SK-N-SH treated with all-trans-retinoic acid at 6 μM for 48 hours (cell line): ENCODE data around the gene BATF3.

ENCODE experiments used
- ARNTL ChIP-seq: fragments of 450-650 bp; formaldehyde crosslinking; IDR thresholded peaks from 2 replicates; pipeline ENCODE4 v1.5.0; 2020; ENCODE audit warnings: low read depth, mild to moderate bottlenecking, moderate library complexity, borderline replicate concordance
- PPARA ChIP-seq: fragments of 250-450 bp; sonication (Bioruptor Pico); IDR thresholded peaks from 2 replicates; pipeline ENCODE4 v1.5.0; 2020; ENCODE audit warnings: mild to moderate bottlenecking, borderline replicate concordance
- RARB ChIP-seq: fragments of 250-450 bp; sonication (Bioruptor Pico); IDR thresholded peaks from 2 replicates; pipeline ENCODE4 v1.8.0; 2021; ENCODE audit warnings: mild to moderate bottlenecking, moderate library complexity
- SNAI2 ChIP-seq: fragments of 250-450 bp; sonication (Bioruptor Pico); IDR thresholded peaks from 2 replicates; pipeline ENCODE4 v1.5.0; 2020; ENCODE audit warnings: mild to moderate bottlenecking, moderate library complexity
- ZC3H10 ChIP-seq: fragments of 250-450 bp; sonication (Bioruptor Pico); IDR thresholded peaks from 2 replicates; pipeline ENCODE4 v1.5.1; 2021; ENCODE audit warnings: mild to moderate bottlenecking, moderate library complexity
- ZNF70 ChIP-seq: fragments of 450-650 bp; formaldehyde crosslinking; IDR thresholded peaks from 2 replicates; pipeline ENCODE4 v1.5.0; 2020; ENCODE audit warnings: mild to moderate bottlenecking, moderate library complexity
- ZNF8 ChIP-seq: fragments of 450-650 bp; formaldehyde crosslinking; IDR thresholded peaks from 2 replicates; pipeline ENCODE4 v1.5.0; 2020; ENCODE audit warnings: mild to moderate bottlenecking, moderate library complexity
- TF ChIP-seq, protein P1 (sequence below): fragments of 250-450 bp; sonication (Bioruptor Pico); IDR thresholded peaks from 2 replicates; pipeline ENCODE4 v1.5.0; 2020; ENCODE audit warnings: mild to moderate bottlenecking, moderate library complexity
- TF ChIP-seq, protein P2 (sequence below): fragments of 250-450 bp; sonication (Bioruptor Pico); IDR thresholded peaks from 2 replicates; pipeline ENCODE4 v1.8.0; 2020; ENCODE audit warnings: mild to moderate bottlenecking, moderate library complexity, borderline replicate concordance

GRCh38 chr1:212666116-212666775 lies 33.4 kb downstream of the BATF3 start:
- TF ChIP-seq ZC3H10 (CRISPR knock-in tag) (no peak), ARNTL (CRISPR knock-in tag) (no peak), ZNF70 (no peak), ZNF8 (CRISPR knock-in tag) (no peak), PPARA (CRISPR knock-in tag) (no peak), RARB (CRISPR knock-in tag) (no peak), SNAI2 (no peak)
- TF ChIP-seq, protein P1, sequence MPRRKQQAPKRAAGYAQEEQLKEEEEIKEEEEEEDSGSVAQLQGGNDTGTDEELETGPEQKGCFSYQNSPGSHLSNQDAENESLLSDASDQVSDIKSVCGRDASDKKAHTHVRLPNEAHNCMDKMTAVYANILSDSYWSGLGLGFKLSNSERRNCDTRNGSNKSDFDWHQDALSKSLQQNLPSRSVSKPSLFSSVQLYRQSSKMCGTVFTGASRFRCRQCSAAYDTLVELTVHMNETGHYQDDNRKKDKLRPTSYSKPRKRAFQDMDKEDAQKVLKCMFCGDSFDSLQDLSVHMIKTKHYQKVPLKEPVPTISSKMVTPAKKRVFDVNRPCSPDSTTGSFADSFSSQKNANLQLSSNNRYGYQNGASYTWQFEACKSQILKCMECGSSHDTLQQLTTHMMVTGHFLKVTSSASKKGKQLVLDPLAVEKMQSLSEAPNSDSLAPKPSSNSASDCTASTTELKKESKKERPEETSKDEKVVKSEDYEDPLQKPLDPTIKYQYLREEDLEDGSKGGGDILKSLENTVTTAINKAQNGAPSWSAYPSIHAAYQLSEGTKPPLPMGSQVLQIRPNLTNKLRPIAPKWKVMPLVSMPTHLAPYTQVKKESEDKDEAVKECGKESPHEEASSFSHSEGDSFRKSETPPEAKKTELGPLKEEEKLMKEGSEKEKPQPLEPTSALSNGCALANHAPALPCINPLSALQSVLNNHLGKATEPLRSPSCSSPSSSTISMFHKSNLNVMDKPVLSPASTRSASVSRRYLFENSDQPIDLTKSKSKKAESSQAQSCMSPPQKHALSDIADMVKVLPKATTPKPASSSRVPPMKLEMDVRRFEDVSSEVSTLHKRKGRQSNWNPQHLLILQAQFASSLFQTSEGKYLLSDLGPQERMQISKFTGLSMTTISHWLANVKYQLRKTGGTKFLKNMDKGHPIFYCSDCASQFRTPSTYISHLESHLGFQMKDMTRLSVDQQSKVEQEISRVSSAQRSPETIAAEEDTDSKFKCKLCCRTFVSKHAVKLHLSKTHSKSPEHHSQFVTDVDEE (CRISPR knock-in tag), result no peak
- TF ChIP-seq, protein P2, sequence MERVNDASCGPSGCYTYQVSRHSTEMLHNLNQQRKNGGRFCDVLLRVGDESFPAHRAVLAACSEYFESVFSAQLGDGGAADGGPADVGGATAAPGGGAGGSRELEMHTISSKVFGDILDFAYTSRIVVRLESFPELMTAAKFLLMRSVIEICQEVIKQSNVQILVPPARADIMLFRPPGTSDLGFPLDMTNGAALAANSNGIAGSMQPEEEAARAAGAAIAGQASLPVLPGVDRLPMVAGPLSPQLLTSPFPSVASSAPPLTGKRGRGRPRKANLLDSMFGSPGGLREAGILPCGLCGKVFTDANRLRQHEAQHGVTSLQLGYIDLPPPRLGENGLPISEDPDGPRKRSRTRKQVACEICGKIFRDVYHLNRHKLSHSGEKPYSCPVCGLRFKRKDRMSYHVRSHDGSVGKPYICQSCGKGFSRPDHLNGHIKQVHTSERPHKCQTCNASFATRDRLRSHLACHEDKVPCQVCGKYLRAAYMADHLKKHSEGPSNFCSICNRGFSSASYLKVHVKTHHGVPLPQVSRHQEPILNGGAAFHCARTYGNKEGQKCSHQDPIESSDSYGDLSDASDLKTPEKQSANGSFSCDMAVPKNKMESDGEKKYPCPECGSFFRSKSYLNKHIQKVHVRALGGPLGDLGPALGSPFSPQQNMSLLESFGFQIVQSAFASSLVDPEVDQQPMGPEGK (CRISPR knock-in tag), result no peak
